Uterus (tissue), 4 donors: ENCODE measurements around the gene TBL1X. TPM values are rescaled to one million over a fixed set of nuclear protein-coding genes. Genes with fewer than 3 reads are reported as not detected.
A peak's percentile ranks its signal among the peaks of the same experiment; 100 is the strongest.

ENCODE experiments used
- DNase-seq, 2 donors: peaks; one replicate each; pipeline ENCODE4 v3.0.0-alpha.2; 2019 to 2020
- H3K27ac ChIP-seq, 2 donors: fragments of 200-600 bp; sonication (generic); 1 replicate in 1 of 2; 2 replicates in 1 of 2; pipeline ENCODE4 v1.5.1; 2016 to 2018
- H3K27me3 ChIP-seq, 2 donors: fragments of 200-600 bp; sonication (generic); one replicate each; pipeline ENCODE4 v1.5.1; 2018 to 2019; ENCODE audit warnings: control low read depth in 1 of 2
- H3K36me3 ChIP-seq, 2 donors: fragments of 200-600 bp; sonication (generic); one replicate each; pipeline ENCODE4 v1.5.1; 2019; ENCODE audit warnings: control low read depth in 1 of 2
- H3K4me1 ChIP-seq, 2 donors: fragments of 200-600 bp; sonication (generic); one replicate each; pipeline ENCODE4 v1.5.1; 2018 to 2019; ENCODE audit warnings: control low read depth in 1 of 2
- H3K4me3 ChIP-seq, 2 donors: fragments of 200-600 bp; sonication (generic); 1 replicate in 1 of 2; 2 replicates in 1 of 2; pipeline ENCODE4 v1.5.1; 2018 to 2019; ENCODE audit warnings: mild to moderate bottlenecking in 1 of 2
- H3K9me3 ChIP-seq, 2 donors: fragments of 200-600 bp; sonication (generic); one replicate each; pipeline ENCODE4 v1.5.1; 2019; ENCODE audit warnings: control low read depth in 1 of 2
- POLR2A ChIP-seq, 2 donors: fragments of 450-650 bp; IDR thresholded peaks; one replicate each; pipeline ENCODE4 v1.6.1; 2016; ENCODE audit warnings: antibody characterized with exemption in 2 of 2, mild to moderate bottlenecking in 1 of 2, moderate library complexity in 1 of 2
- intact Hi-C: fragments of 100-400 bp; cut with DNase I; formaldehyde crosslinking; loops from one replicate; pipeline ENCODE4 v1.15.1; 2023; ENCODE audit warnings: low total_unique reads
- total RNA-seq, 4 donors: library from RNA; depleted of rRNA in 3 of 4; stranded (reverse); fragments of >200 nt in 3 of 4; gene quantifications; one replicate each; pipeline versions ENCODE4 v1.1.0 to v1.2.4, GENCODE V29; 2014 to 2023
- TF ChIP-seq, protein P1 (sequence below), 4 experiments: fragments of 200-600 bp in 2 of 4; fragments of 450-650 bp in 2 of 4; sonication (generic) in 2 of 4; IDR thresholded peaks; one replicate each; pipeline ENCODE4 v1.5.1; 2016 to 2019; ENCODE audit warnings: antibody characterized with exemption in 4 of 4, mild to moderate bottlenecking in 2 of 4, moderate library complexity in 1 of 4
- donor health status: DM: yes; HTN: yes; CAD: no.

TBL1X gene
- total RNA-seq, 4 donors from 2014 or later = 15.4 to 121 (median 47.7) TPM

DNA sequence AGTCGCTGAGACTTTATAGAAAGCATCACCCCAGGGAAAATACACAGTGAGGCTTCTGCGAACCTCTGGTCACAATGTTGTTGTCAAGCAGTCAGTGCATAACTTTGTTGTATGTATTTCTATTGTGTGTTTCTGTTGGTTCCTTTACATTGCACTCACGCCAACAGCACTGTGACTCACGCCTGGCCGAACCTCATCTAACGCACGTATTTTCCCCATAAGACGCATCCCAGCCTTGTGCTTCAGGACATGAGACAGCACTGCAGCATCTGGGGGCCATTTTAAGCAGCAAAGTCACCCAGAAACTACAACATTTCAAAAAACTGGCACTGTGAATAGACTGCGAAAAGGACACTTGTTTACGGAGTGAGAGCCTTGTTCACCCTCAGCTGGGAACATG lies 30.6 kb downstream of the TBL1X start:
- TF ChIP-seq, protein P1, sequence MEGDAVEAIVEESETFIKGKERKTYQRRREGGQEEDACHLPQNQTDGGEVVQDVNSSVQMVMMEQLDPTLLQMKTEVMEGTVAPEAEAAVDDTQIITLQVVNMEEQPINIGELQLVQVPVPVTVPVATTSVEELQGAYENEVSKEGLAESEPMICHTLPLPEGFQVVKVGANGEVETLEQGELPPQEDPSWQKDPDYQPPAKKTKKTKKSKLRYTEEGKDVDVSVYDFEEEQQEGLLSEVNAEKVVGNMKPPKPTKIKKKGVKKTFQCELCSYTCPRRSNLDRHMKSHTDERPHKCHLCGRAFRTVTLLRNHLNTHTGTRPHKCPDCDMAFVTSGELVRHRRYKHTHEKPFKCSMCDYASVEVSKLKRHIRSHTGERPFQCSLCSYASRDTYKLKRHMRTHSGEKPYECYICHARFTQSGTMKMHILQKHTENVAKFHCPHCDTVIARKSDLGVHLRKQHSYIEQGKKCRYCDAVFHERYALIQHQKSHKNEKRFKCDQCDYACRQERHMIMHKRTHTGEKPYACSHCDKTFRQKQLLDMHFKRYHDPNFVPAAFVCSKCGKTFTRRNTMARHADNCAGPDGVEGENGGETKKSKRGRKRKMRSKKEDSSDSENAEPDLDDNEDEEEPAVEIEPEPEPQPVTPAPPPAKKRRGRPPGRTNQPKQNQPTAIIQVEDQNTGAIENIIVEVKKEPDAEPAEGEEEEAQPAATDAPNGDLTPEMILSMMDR (IDR thresholded peaks at IDR 0.05) = no peak
- TF ChIP-seq POLR2A (IDR thresholded peaks at IDR 0.05) = no peak
- no peak for DNase-seq
- H3K27ac ChIP-seq = peak overlapping the region; percentile 46 to 59
- H3K9me3 ChIP-seq = no peaks in the 10 kb centered on the region
- no peaks in the 10 kb centered on the region for H3K27me3 ChIP-seq
- H3K4me1 ChIP-seq = no peaks in the 10 kb centered on the region
- intact Hi-C loops = no loop called here
- H3K36me3 ChIP-seq = no peaks in the 10 kb centered on the region
- H3K4me3 ChIP-seq = no peak overlapping the region

DNA sequence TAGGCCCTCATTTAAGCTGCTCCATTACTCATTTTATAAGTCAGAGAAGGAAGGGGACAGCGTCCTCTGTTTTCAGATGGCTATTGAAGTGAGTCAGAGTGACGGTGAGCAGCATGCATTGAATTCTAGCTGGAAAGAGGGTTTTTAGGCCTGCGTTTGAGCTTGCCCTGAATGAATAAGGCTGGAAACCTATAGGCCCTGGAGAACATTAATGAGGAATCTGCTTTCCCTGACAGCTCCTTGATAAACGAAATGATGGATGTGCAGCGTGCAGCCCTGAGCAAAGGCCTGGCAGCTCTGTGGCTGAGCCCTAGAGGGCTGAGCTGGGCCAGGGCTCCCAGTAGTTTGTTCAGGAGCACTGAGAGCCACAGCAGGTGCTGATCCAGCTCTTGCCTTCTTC lies 33.4 kb downstream of the TBL1X start:
- Histone ChIP-seq H3K27ac (no peak overlapping the region), H3K27me3 (no peaks in the 10 kb centered on the region), H3K4me3 (no peak overlapping the region), H3K4me1 (no peaks in the 10 kb centered on the region), H3K36me3 (no peaks in the 10 kb centered on the region), H3K9me3 (no peaks in the 10 kb centered on the region)
- DNase-seq = no peak
- intact Hi-C loops = no loop called here
- no peak for TF ChIP-seq POLR2A (IDR thresholded peaks at IDR 0.05)
- TF ChIP-seq, protein P1 (IDR thresholded peaks at IDR 0.05) = no peak

- intact Hi-C loops = no loop called here
- Histone ChIP-seq H3K4me3 (no peak overlapping the region), H3K4me1 (no peaks in the 10 kb centered on the region), H3K27ac (no peak overlapping the region), H3K27me3 (no peaks in the 10 kb centered on the region), H3K36me3 (no peaks in the 10 kb centered on the region), H3K9me3 (no peaks in the 10 kb centered on the region)
- TF ChIP-seq POLR2A (IDR thresholded peaks at IDR 0.05) = no peak
- TF ChIP-seq, protein P1 (IDR thresholded peaks at IDR 0.05) = no peak
- DNase-seq = no peak
These were observed 35.7 kb downstream of the TBL1X start for GRCh38 chrX:9500584-9500983.

- TF ChIP-seq POLR2A (IDR thresholded peaks at IDR 0.05) = no peak
- TF ChIP-seq, protein P1 (IDR thresholded peaks at IDR 0.05) = no peak
- intact Hi-C loops = no loop called here
- Histone ChIP-seq H3K4me3 (no peak overlapping the region), H3K27me3 (no peaks in the 10 kb centered on the region), H3K36me3 (no peaks in the 10 kb centered on the region), H3K9me3 (no peaks in the 10 kb centered on the region), H3K27ac (no peak overlapping the region), H3K4me1 (no peaks in the 10 kb centered on the region)
- no peak for DNase-seq
These were observed 36.5 kb downstream of the TBL1X start for GRCh38 chrX:9501362-9501761.

DNA sequence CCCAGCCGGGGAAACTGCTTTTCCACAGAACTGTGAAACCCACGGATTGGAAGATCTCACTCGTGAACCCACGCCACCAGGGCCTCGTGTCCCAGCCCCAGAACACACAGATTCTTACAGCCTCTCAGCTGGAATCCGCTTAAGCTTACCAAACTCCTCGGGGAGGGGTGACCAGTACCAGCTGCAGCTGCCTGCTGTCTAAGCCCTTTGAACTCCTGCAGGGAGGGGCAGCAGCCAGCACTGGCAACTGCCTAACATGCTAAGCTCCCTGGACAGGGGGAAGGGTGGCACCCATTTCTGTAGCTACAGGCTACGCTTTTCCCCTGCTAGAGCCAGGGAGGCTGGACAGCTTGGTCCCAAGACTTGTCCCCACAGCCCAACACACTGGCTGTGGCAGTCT lies 38.4 kb downstream of the TBL1X start:
- intact Hi-C loops = no loop called here
- Histone ChIP-seq H3K27ac (no peak overlapping the region), H3K9me3 (no peaks in the 10 kb centered on the region), H3K4me3 (no peak overlapping the region), H3K27me3 (no peaks in the 10 kb centered on the region), H3K4me1 (no peaks in the 10 kb centered on the region), H3K36me3 (no peaks in the 10 kb centered on the region)
- no peak for TF ChIP-seq POLR2A (IDR thresholded peaks at IDR 0.05)
- TF ChIP-seq, protein P1 (IDR thresholded peaks at IDR 0.05) = no peak
- no peak for DNase-seq
